Right lobe of liver (tissue), 6 donors: ENCODE results near the gene AGPAT2. TPM values are rescaled to one million over a fixed set of nuclear protein-coding genes. Genes with fewer than 3 reads are reported as not detected.

Experiments used
- ATAC-seq, 4 donors: fragments of 200-7000 bp; cut with Tn5 transposase; one replicate each; pipeline ENCODE4 v1.9.1; 2020; ENCODE audit warnings: mild to moderate bottlenecking in 4 of 4, moderate library complexity in 4 of 4
- DNase-seq, 3 donors: peaks; one replicate each; pipeline ENCODE4 v3.0.0-alpha.2; 2020
- H3K27ac ChIP-seq, 3 donors: fragments of 200-600 bp; one replicate each; pipeline ENCODE4 v1.8.0; 2022
- H3K27me3 ChIP-seq, 2 donors: fragments of 200-600 bp; one replicate each; pipeline ENCODE4 v1.8.0; 2022
- H3K36me3 ChIP-seq, 4 donors: fragments of 200-600 bp; sonication (generic) in 1 of 4; one replicate each; pipeline versions ENCODE4 v1.5.1 to v1.8.0; 2017 to 2022; ENCODE audit warnings: control low read depth in 1 of 4
- H3K4me1 ChIP-seq, 4 donors: fragments of 200-600 bp; sonication (generic) in 1 of 4; one replicate each; pipeline versions ENCODE4 v1.5.1 to v1.8.0; 2017 to 2022; ENCODE audit warnings: control low read depth in 1 of 4
- H3K4me3 ChIP-seq, 3 donors: fragments of 200-600 bp; one replicate each; pipeline ENCODE4 v1.8.0; 2022
- H3K9me3 ChIP-seq, 4 donors: fragments of 200-600 bp; sonication (generic) in 1 of 4; one replicate each; pipeline versions ENCODE4 v1.5.1 to v1.8.0; 2017 to 2022; ENCODE audit warnings: control low read depth in 1 of 4
- CTCF ChIP-seq, 4 donors: fragments of 200-600 bp in 3 of 4; fragments of 450-650 bp in 1 of 4; IDR thresholded peaks; one replicate each; pipeline versions ENCODE4 v1.5.1 to v1.8.0; 2016 to 2022; ENCODE audit warnings: antibody characterized with exemption in 4 of 4, mild to moderate bottlenecking in 2 of 4
- POLR2A ChIP-seq: fragments of 450-650 bp; IDR thresholded peaks from one replicate; pipeline ENCODE4 v1.6.1; 2017; ENCODE audit warnings: antibody characterized with exemption, mild to moderate bottlenecking
- WGBS: methylation state at CpG from one replicate; pipeline ENCODE4 v1.1.6; 2018; ENCODE audit warnings: low coverage, low lambda C conversion rate; ENCODE audit not compliant: insufficient coverage; ENCODE audit errors: missing lambda C conversion rate; 5-methylcytosine and 5-hydroxymethylcytosine counted together
- intact Hi-C, 2 donors: fragments of 100-400 bp; cut with DNase I; formaldehyde crosslinking; loops; one replicate each; pipeline versions ENCODE4 v1.11.2 to v1.14.1; 2022
- total RNA-seq, 6 experiments: library from RNA; depleted of rRNA in 2 of 6; stranded (reverse); fragments of >200 nt in 2 of 6; fragmentation: NEBNext Ultra II Directional in 3 of 6; extraction: Animal tissue kit (Norgen Biotek cat#: 25700) in 3 of 6; gene quantifications; one replicate each; pipeline versions ENCODE4 v1.1.0 to v1.2.4, GENCODE V29; 2016 to 2023
- donor health status: DM: no; HTN: yes; CAD: no.
- donor health status: DM: no; HTN: no; CAD: no.
- donor health status: DM: no; HTN: no; CAD: no.
- donor health status: DM: no; HTN: yes; CAD: no.
- donor health status: DM: no; HTN: yes; CAD: no.

Gene AGPAT2
- total RNA-seq, 6 experiments from 2014 or later = 117 to 379 (median 184) TPM

DNA sequence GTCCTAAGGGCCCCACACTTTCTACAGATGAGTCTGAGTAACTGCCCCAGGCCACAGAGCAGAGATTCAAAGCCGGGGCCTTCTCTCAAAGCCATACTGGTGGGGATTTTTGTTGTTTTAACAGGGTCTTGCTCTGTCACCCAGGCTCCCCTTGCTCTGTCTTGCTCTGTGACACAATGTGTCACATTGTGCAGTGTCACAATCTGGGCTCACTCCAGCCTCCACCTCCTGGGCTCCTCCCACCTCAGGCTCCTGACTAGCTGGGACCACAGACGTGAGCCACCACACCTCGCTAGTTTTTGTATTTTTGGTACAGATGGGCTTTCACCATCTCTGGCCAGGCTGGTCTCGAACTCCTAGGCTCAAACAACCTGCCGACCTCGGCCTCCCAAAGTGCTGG is 8.6 kb downstream of the AGPAT2 start:
- Histone ChIP-seq H3K4me1 (peaks cover 0 to 70% (median 34%) of the 10 kb centered on the region in 4 donors), H3K27ac (peak overlapping the region; percentile 1 to 69 (median 47)), H3K9me3 (no peaks in the 10 kb centered on the region), H3K27me3 (no peaks in the 10 kb centered on the region), H3K36me3 (peaks cover 0 to 11% (median 8%) of the 10 kb centered on the region in 4 donors), H3K4me3 (no peak overlapping the region)
- peak in 3 of 4 donors; percentile 22 to 48 (median 37) for ATAC-seq
- intact Hi-C loops = no loop called here
- 39% methylated on average over 6 of the region's 6 CpGs for WGBS
- peak in 2 of 3 donors; percentile 70 to 78 for DNase-seq
- no peak for TF ChIP-seq POLR2A
- no peak for TF ChIP-seq CTCF (IDR thresholded peaks at IDR 0.05)

- H3K36me3 ChIP-seq = peaks cover 0 to 17% (median 11%) of the 10 kb centered on the region in 4 donors
- no peak overlapping the region for H3K4me3 ChIP-seq
- H3K27ac ChIP-seq = peak overlapping the region; percentile 1 to 69 (median 28)
- TF ChIP-seq CTCF (IDR thresholded peaks at IDR 0.05) (no peak), POLR2A (no peak)
- H3K9me3 ChIP-seq = no peaks in the 10 kb centered on the region
- ATAC-seq = no peak
- H3K27me3 ChIP-seq = no peaks in the 10 kb centered on the region
- peaks cover 0 to 70% (median 36%) of the 10 kb centered on the region in 4 donors for H3K4me1 ChIP-seq
- no peak for DNase-seq
- intact Hi-C loops = no loop called here
- WGBS = 100% methylated on average over 1 of the region's 15 CpGs
Observed at GRCh38 chr9:136678034-136678433, 9.2 kb downstream of the AGPAT2 start.

- no peak for TF ChIP-seq CTCF (IDR thresholded peaks at IDR 0.05)
- no peak for TF ChIP-seq POLR2A
- intact Hi-C loops = no loop called here
- ATAC-seq (no peak), DNase-seq (no peak)
- Histone ChIP-seq H3K9me3 (no peaks in the 10 kb centered on the region), H3K27ac (no peak overlapping the region), H3K4me3 (no peak overlapping the region), H3K36me3 (peaks cover 0 to 19% (median 11%) of the 10 kb centered on the region in 4 donors), H3K27me3 (no peaks in the 10 kb centered on the region), H3K4me1 (peaks cover 0 to 70% (median 37%) of the 10 kb centered on the region in 4 donors)
- WGBS = 97% methylated on average over 5 of the region's 46 CpGs
Observed at GRCh38 chr9:136676920-136677686, 10.2 kb downstream of the AGPAT2 start.

DNA sequence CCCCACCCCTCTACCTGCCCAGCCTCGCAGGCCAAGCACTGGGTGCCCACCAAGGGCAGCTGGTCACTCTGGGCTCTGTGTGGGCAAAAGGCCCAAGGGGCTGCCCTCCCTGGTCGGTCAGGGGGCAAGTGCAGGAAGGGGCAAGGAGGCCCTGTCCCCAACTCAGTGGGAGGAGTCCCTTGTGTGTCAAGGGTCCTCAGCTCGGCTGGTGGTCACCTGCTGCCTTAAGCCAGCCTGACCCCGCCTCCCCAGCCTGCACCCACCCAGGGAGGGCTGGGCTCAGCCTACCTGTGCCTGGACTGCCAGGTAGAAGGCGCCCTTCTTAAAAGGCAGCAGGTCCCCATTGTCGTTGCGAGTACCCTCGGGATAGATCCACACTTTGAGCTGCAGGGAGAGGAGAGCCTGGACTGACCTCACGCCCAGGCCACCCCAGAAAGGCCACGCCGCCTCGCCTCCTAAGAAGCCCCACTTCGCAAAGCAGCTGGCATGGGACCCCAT is 10.9 kb downstream of the AGPAT2 start:
- DNase-seq (no peak), ATAC-seq (no peak)
- H3K36me3 ChIP-seq = peaks cover 0 to 19% (median 11%) of the 10 kb centered on the region in 4 donors
- WGBS = no CpG with 5 or more reads among the region's 13 CpGs
- intact Hi-C loops = no loop called here
- TF ChIP-seq POLR2A (no peak), CTCF (IDR thresholded peaks at IDR 0.05) (no peak)
- H3K9me3 ChIP-seq = no peaks in the 10 kb centered on the region
- H3K4me3 ChIP-seq = no peak overlapping the region
- H3K27ac ChIP-seq = no peak overlapping the region
- H3K4me1 ChIP-seq = peaks cover 0 to 70% (median 35%) of the 10 kb centered on the region in 4 donors
- H3K27me3 ChIP-seq = no peaks in the 10 kb centered on the region
